ENCODE results near the gene DEPDC7. TPM values are rescaled to one million over a fixed set of nuclear protein-coding genes. Genes with fewer than 3 reads are reported as not detected.

Gene DEPDC7
- total RNA-seq, 1 experiment from 2014 or later: 1.2 TPM

- H3K9me3 ChIP-seq (ENCODE audit: insufficient read depth, low read depth): no peaks in the 10 kb centered on the region
- H3F3A ChIP-seq (ENCODE audit: insufficient read depth, low read depth): no peaks in the 10 kb centered on the region
- TF ChIP-seq EZH2 (IDR thresholded peaks at IDR 0.05; ENCODE audit: low read depth) (no peak), CTCF (conservative IDR thresholded peaks at IDR 0.05) (no peak)
- no peaks in the 10 kb centered on the region for H3K27me3 ChIP-seq (ENCODE audit: insufficient read depth, low read depth)
- H3K36me3 ChIP-seq (ENCODE audit: low read depth): no peaks in the 10 kb centered on the region
- intact Hi-C loops (cut with micrococcal nuclease; ENCODE audit: unreplicated experiment): loop anchor here (10.0 kb wide), 1 partner anchor 169 kb away; the partner anchor contains the start of gene QSER1
- H3K4me3 ChIP-seq: no peak overlapping the region
- ChIA-PET CTCF (no interaction called here), POLR2A (ENCODE audit: unreplicated experiment) (no interaction called here)
- H2AFZ ChIP-seq: no peak overlapping the region
- BruUV-seq (replicated peaks): no TSS peak
- no peaks in the 10 kb centered on the region for H3K79me2 ChIP-seq (ENCODE audit: low read depth)
- H4K20me1 ChIP-seq (ENCODE audit: insufficient read depth): no peaks in the 10 kb centered on the region
- no peaks in the 10 kb centered on the region for H3K4me1 ChIP-seq (replicated peaks; ENCODE audit: insufficient read depth)
- H3K9me2 ChIP-seq (ENCODE audit: insufficient read depth): no peaks in the 10 kb centered on the region
- no peak overlapping the region for H3K27ac ChIP-seq
- DNase-seq: no peak
- no peak overlapping the region for H3K4me2 ChIP-seq
Measured at GRCh38 chr11:33063326-33063881, 47.7 kb downstream of the DEPDC7 start.

GRCh38 chr11:33064033-33064825, 48.6 kb downstream of the DEPDC7 start:
- Histone ChIP-seq H3K4me2 (no peak overlapping the region), H3K27ac (no peak overlapping the region), H3K9me3 (ENCODE audit: insufficient read depth, low read depth) (no peaks in the 10 kb centered on the region), H3K27me3 (ENCODE audit: insufficient read depth, low read depth) (no peaks in the 10 kb centered on the region), H3K4me1 (replicated peaks; ENCODE audit: insufficient read depth) (no peaks in the 10 kb centered on the region), H3K79me2 (ENCODE audit: low read depth) (no peaks in the 10 kb centered on the region), H3K9me2 (ENCODE audit: insufficient read depth) (no peaks in the 10 kb centered on the region), H4K20me1 (ENCODE audit: insufficient read depth) (no peaks in the 10 kb centered on the region), H2AFZ (no peak overlapping the region), H3K36me3 (ENCODE audit: low read depth) (no peaks in the 10 kb centered on the region), H3K4me3 (no peak overlapping the region), H3F3A (ENCODE audit: insufficient read depth, low read depth) (no peaks in the 10 kb centered on the region)
- CTCF ChIA-PET: no interaction called here
- POLR2A ChIA-PET (ENCODE audit: unreplicated experiment): interaction anchor here (0.6 kb wide), 1 partner anchor 1293 kb away, joined by 3 read pairs; no protein-coding TSS in a partner anchor
- TF ChIP-seq CTCF (conservative IDR thresholded peaks at IDR 0.05) (no peak), EZH2 (IDR thresholded peaks at IDR 0.05; ENCODE audit: low read depth) (no peak)
- no TSS peak for BruUV-seq (replicated peaks)
- DNase-seq: no peak
- intact Hi-C loops (cut with micrococcal nuclease; ENCODE audit: unreplicated experiment): loop anchor here (10.0 kb wide), 1 partner anchor 169 kb away; the partner anchor contains the start of gene QSER1

- H4K20me1 ChIP-seq (ENCODE audit: insufficient read depth): no peaks in the 10 kb centered on the region
- no peaks in the 10 kb centered on the region for H3K27me3 ChIP-seq (ENCODE audit: insufficient read depth, low read depth)
- no peak overlapping the region for H2AFZ ChIP-seq
- no peak overlapping the region for H3K4me2 ChIP-seq
- no peak overlapping the region for H3K27ac ChIP-seq
- H3K9me2 ChIP-seq (ENCODE audit: insufficient read depth): no peaks in the 10 kb centered on the region
- TF ChIP-seq EZH2 (IDR thresholded peaks at IDR 0.05; ENCODE audit: low read depth): no peak
- TF ChIP-seq CTCF (conservative IDR thresholded peaks at IDR 0.05): no peak
- H3K4me3 ChIP-seq: no peak overlapping the region
- no peaks in the 10 kb centered on the region for H3K9me3 ChIP-seq (ENCODE audit: insufficient read depth, low read depth)
- POLR2A ChIA-PET (ENCODE audit: unreplicated experiment): interaction anchor here (0.6 kb wide), 1 partner anchor 1293 kb away, joined by 3 read pairs; no protein-coding TSS in a partner anchor
- H3K4me1 ChIP-seq (replicated peaks; ENCODE audit: insufficient read depth): no peaks in the 10 kb centered on the region
- CTCF ChIA-PET: interaction anchor here (0.7 kb wide), 1 partner anchor 22 kb away, joined by 3 read pairs; no protein-coding TSS in a partner anchor
- no peaks in the 10 kb centered on the region for H3K36me3 ChIP-seq (ENCODE audit: low read depth)
- intact Hi-C loops (cut with micrococcal nuclease; ENCODE audit: unreplicated experiment): loop anchor here (1.0 to 10.0 kb wide), 6 partner anchors 88 to 762 kb away; partner anchors contain the start of gene QSER1
- H3K79me2 ChIP-seq (ENCODE audit: low read depth): no peaks in the 10 kb centered on the region
- no peaks in the 10 kb centered on the region for H3F3A ChIP-seq (ENCODE audit: insufficient read depth, low read depth)
- DNase-seq: no peak
- no TSS peak for BruUV-seq (replicated peaks)
Measured at GRCh38 chr11:33064866-33065265, 49.2 kb downstream of the DEPDC7 start.

Measured in PC-9 (cell line).